Subcutaneous abdominal adipose tissue (tissue), 5 donors: Measurements from ENCODE around the gene SMARCC2.

Experiments used
- H3K27ac ChIP-seq: one replicate; pipeline ENCODE4 v1.7.0; 2013; ENCODE audit warnings: low read depth, mild to moderate bottlenecking, inconsistent platforms, low read length, moderate library complexity
- H3K27me3 ChIP-seq, 5 donors: one replicate each; pipeline ENCODE4 v1.7.0; 2013; ENCODE audit warnings: low read length in 5 of 5, inconsistent platforms in 1 of 5; ENCODE audit not compliant: control insufficient read depth in 5 of 5, insufficient read depth in 4 of 5
- H3K36me3 ChIP-seq, 5 donors: one replicate each; pipeline ENCODE4 v1.7.0; 2013; ENCODE audit warnings: low read length in 5 of 5; ENCODE audit not compliant: control insufficient read depth in 5 of 5, insufficient read depth in 5 of 5
- H3K4me1 ChIP-seq, 5 donors: one replicate each; pipeline ENCODE4 v1.7.0; 2013; ENCODE audit warnings: low read length in 5 of 5, mild to moderate bottlenecking in 3 of 5, moderate library complexity in 1 of 5; ENCODE audit not compliant: control insufficient read depth in 5 of 5, insufficient read depth in 5 of 5
- H3K4me3 ChIP-seq, 5 donors: one replicate each; pipeline ENCODE4 v1.7.0; 2013; ENCODE audit warnings: low read length in 5 of 5, low read depth in 1 of 5
- H3K9ac ChIP-seq, 5 donors: one replicate each; pipeline ENCODE4 v1.7.0; 2013; ENCODE audit warnings: low read length in 5 of 5, mild to moderate bottlenecking in 4 of 5, moderate library complexity in 3 of 5
- H3K9me3 ChIP-seq, 5 donors: one replicate each; pipeline ENCODE4 v1.7.0; 2013; ENCODE audit warnings: low read length in 5 of 5; ENCODE audit not compliant: control insufficient read depth in 5 of 5
- donor health status: healthy.
- donor health status: healthy.
- donor health status: healthy.
- donor health status: healthy.
- donor health status: healthy.

The SMARCC2 gene

GRCh38 chr12:56154246-56154771 is 35.0 kb downstream of the SMARCC2 start:
- H3K4me1 ChIP-seq, result peaks cover 3 to 44% (median 38%) of the 10 kb centered on the region in 5 donors
- H3K4me3 ChIP-seq, result no peak overlapping the region
- H3K9me3 ChIP-seq, result no peaks in the 10 kb centered on the region
- no peaks in the 10 kb centered on the region for H3K27me3 ChIP-seq
- H3K27ac ChIP-seq, result no peak overlapping the region
- H3K36me3 ChIP-seq, result no peaks in the 10 kb centered on the region
- H3K9ac ChIP-seq, result no peak overlapping the region

- H3K27ac ChIP-seq, result no peak overlapping the region
These were observed 35.6 kb downstream of the SMARCC2 start for GRCh38 chr12:56153678-56154065.

GRCh38 chr12:56152756-56153677 is 36.3 kb downstream of the SMARCC2 start:
- H3K9me3 ChIP-seq, result no peaks in the 10 kb centered on the region
- H3K4me3 ChIP-seq, result peak overlapping the region; percentile 53 to 83 (median 74)
- H3K27me3 ChIP-seq, result no peaks in the 10 kb centered on the region
- H3K27ac ChIP-seq, result peak overlapping the region; percentile 92
- H3K4me1 ChIP-seq, result peaks cover 3 to 38% (median 33%) of the 10 kb centered on the region in 5 donors
- no peaks in the 10 kb centered on the region for H3K36me3 ChIP-seq
- peak overlapping the region; percentile 33 to 78 (median 71) for H3K9ac ChIP-seq

More at GRCh38 chr12:56153678-56154065, 35.6 kb downstream of the SMARCC2 start:
- Histone ChIP-seq H3K4me3 (no peak overlapping the region), H3K4me1 (peaks cover 3 to 38% (median 34%) of the 10 kb centered on the region in 5 donors), H3K27me3 (no peaks in the 10 kb centered on the region), H3K36me3 (no peaks in the 10 kb centered on the region), H3K9ac (peak overlapping the region in 1 of 5 donors; percentile 33), H3K9me3 (no peaks in the 10 kb centered on the region)

GRCh38 chr12:56152132-56152755 is 37.0 kb downstream of the SMARCC2 start, which contains the start of gene MYL6B:
Gene MYL6B, plus strand, starts transcription at chr12:56152587. Its CDS starts 1,332 bp downstream, at chr12:56153919.
- H3K27ac ChIP-seq, result peak within 1 kb of the TSS; percentile 92
- H3K9ac ChIP-seq, result peak within 1 kb of the TSS; percentile 73 to 79 (median 78)
- no peaks in the 10 kb centered on the region for H3K36me3 ChIP-seq
- H3K4me1 ChIP-seq, result peaks cover 3 to 38% (median 33%) of the 10 kb centered on the region in 5 donors
- no peaks in the 10 kb centered on the region for H3K27me3 ChIP-seq
- no peaks in the 10 kb centered on the region for H3K9me3 ChIP-seq
- H3K4me3 ChIP-seq, result peak within 1 kb of the TSS; percentile 53 to 83 (median 74)

GRCh38 chr12:56151672-56152131 is 37.6 kb downstream of the SMARCC2 start:
- Histone ChIP-seq H3K9me3 (no peaks in the 10 kb centered on the region), H3K27me3 (no peaks in the 10 kb centered on the region), H3K36me3 (no peaks in the 10 kb centered on the region), H3K9ac (peak overlapping the region; percentile 73 to 79 (median 78)), H3K27ac (peak overlapping the region; percentile 92), H3K4me1 (peaks cover 6 to 39% (median 33%) of the 10 kb centered on the region in 5 donors), H3K4me3 (peak overlapping the region; percentile 53 to 82 (median 74))

GRCh38 chr12:56150563-56150962 is 38.7 kb downstream of the SMARCC2 start:
- Histone ChIP-seq H3K4me3 (no peak overlapping the region), H3K27me3 (no peaks in the 10 kb centered on the region), H3K4me1 (peaks cover 6 to 46% (median 41%) of the 10 kb centered on the region in 5 donors), H3K27ac (peak overlapping the region; percentile 92), H3K9me3 (no peaks in the 10 kb centered on the region), H3K36me3 (no peaks in the 10 kb centered on the region), H3K9ac (no peak overlapping the region)

- no peaks in the 10 kb centered on the region for H3K9me3 ChIP-seq
- H3K9ac ChIP-seq, result peak overlapping the region in 2 of 5 donors; percentile 15 to 66
- peaks cover 12 to 68% (median 61%) of the 10 kb centered on the region in 5 donors for H3K4me1 ChIP-seq
These were observed 42.5 kb downstream of the SMARCC2 start for GRCh38 chr12:56146492-56147460.

GRCh38 chr12:56145217-56145616 is 44.1 kb downstream of the SMARCC2 start:
- Histone ChIP-seq H3K27me3 (no peaks in the 10 kb centered on the region), H3K36me3 (peaks cover 2 to 50% (median 41%) of the 10 kb centered on the region in 5 donors), H3K9me3 (no peaks in the 10 kb centered on the region), H3K4me3 (no peak overlapping the region), H3K27ac (peak overlapping the region; percentile 90), H3K9ac (no peak overlapping the region), H3K4me1 (peaks cover 9 to 54% (median 51%) of the 10 kb centered on the region in 5 donors)

More at GRCh38 chr12:56146492-56147460, 42.5 kb downstream of the SMARCC2 start:
- H3K36me3 ChIP-seq, result peaks cover 2 to 36% (median 32%) of the 10 kb centered on the region in 5 donors
- no peak overlapping the region for H3K4me3 ChIP-seq
- no peaks in the 10 kb centered on the region for H3K27me3 ChIP-seq
- peak overlapping the region; percentile 90 for H3K27ac ChIP-seq

GRCh38 chr12:56143870-56144269 is 45.4 kb downstream of the SMARCC2 start:
- no peak overlapping the region for H3K4me3 ChIP-seq
- H3K36me3 ChIP-seq, result peaks cover 3 to 63% (median 52%) of the 10 kb centered on the region in 5 donors
- H3K27ac ChIP-seq, result peak overlapping the region; percentile 61
- H3K4me1 ChIP-seq, result peaks cover 9 to 54% (median 51%) of the 10 kb centered on the region in 5 donors
- H3K9me3 ChIP-seq, result no peaks in the 10 kb centered on the region
- H3K27me3 ChIP-seq, result no peaks in the 10 kb centered on the region
- H3K9ac ChIP-seq, result no peak overlapping the region
